ENCODE measurements around the gene ESPN. TPM values are rescaled to one million over a fixed set of nuclear protein-coding genes. Genes with fewer than 3 reads are reported as not detected.

The ESPN gene
- total RNA-seq, 1 experiment from 2014 or later, result 53.1 TPM

DNA sequence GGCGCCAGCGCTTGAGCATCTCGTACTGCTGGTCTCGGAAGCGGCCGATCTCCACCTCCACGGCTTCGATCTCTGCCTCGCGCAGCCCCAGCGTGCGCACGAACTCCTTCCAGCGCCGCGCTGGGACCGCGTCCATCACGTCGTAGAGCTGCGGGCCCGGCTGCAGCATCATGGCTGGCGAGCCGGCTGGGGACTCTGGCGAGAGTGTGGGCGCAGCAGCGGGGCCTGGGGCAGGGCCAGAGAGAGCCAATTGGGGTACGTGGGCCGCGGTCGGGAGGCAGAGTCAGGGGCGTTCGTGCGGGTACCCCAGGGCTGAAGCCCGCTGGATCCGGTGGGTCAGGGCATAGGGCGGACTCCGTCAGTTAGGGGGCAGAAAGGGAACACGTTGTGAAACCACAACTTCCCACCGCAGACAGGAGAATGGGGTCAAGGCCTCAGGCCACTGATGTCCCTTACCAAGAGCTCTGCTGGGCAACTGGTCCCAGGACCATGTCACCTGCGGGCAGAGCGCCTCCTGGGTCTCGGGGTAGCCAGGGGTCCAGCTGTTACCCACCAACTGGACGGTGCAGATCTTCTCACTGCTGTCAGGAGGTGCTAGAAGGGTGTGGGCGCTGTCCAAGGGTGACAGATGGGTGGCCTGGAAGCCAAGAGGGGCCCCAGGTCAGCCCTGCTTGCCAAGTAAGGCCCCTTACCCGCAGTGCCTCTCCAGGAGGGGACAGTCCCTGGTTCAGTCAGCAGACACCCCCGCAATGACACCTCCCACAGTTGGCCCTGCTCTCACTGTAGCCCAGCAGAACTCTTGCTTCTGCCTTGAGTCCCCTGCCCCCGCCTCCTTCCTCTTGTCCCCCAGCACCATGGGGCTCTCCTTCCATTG, 37.2 kb downstream of the ESPN start:
- H4K8ac ChIP-seq (replicated peaks; ENCODE audit: insufficient read length, low read depth, low read length), result no peak overlapping the region
- H2AFZ ChIP-seq (ENCODE audit: low read length), result no peak overlapping the region
- H3K4me3 Mint-ChIP-seq, result no peak overlapping the region; a peak in 1 of 5 replicates
- H4K5ac ChIP-seq (ENCODE audit: insufficient read length, low read depth, low read length), result no peak overlapping the region
- H3K79me1 ChIP-seq (ENCODE audit: insufficient read depth, low read depth, low read length, poor library complexity, severe bottlenecking), result no peaks in the 10 kb centered on the region
- WGBS (ENCODE audit: extremely low coverage, insufficient read length, low lambda C conversion rate), result no CpG with 5 or more reads among the region's 48 CpGs
- H3K9me3 Mint-ChIP-seq, result no peaks in the 10 kb centered on the region
- no peaks in the 10 kb centered on the region for H4K20me1 ChIP-seq (ENCODE audit: control insufficient read depth, insufficient read depth, insufficient read length)
- H2BK20ac ChIP-seq (ENCODE audit: low read depth, low read length, poor library complexity, severe bottlenecking), result no peak overlapping the region
- no peak overlapping the region for H3K4me2 ChIP-seq (ENCODE audit: insufficient read depth, insufficient read length, low read length)
- H3K27ac ChIP-seq (ENCODE audit: insufficient read length, low read depth, low read length), result no peak overlapping the region
- H3K23ac ChIP-seq (ENCODE audit: insufficient read length, low read depth, low read length), result no peak overlapping the region
- no peak overlapping the region for H2AK5ac ChIP-seq (ENCODE audit: insufficient read length, low read length)
- no peak overlapping the region for H3K9ac ChIP-seq (ENCODE audit: extremely low read depth, insufficient read length, low read length)
- no peak overlapping the region for H2BK120ac ChIP-seq (ENCODE audit: low read depth, low read length, poor library complexity, severe bottlenecking)
- H3K36me3 Mint-ChIP-seq (ENCODE audit: insufficient read depth in 1 of 3, low read depth in 3 of 3), result peaks cover 1 to 34% (median 17%) of the 10 kb centered on the region in 3 experiments; a peak in 6 of 7 replicates
- no peaks in the 10 kb centered on the region for H3K9me3 ChIP-seq (ENCODE audit: control insufficient read depth, low read depth, low read length)
- no peak overlapping the region for H4K91ac ChIP-seq (ENCODE audit: insufficient read length, low read depth, low read length)
- H3K27me3 ChIP-seq (ENCODE audit: insufficient read depth, low read length), result no peaks in the 10 kb centered on the region
- H3K4me1 ChIP-seq (ENCODE audit: insufficient read depth, low read length), result peaks cover 3% of the 10 kb centered on the region; the same call in 1 of the 2 replicates
- no peak overlapping the region for H2BK5ac ChIP-seq (ENCODE audit: insufficient read length, low read length)
- H3K27me3 Mint-ChIP-seq (ENCODE audit: low read depth), result no peaks in the 10 kb centered on the region; the same call in 1 of the 2 replicates
- H3K14ac ChIP-seq (ENCODE audit: insufficient read depth, low read length), result no peak overlapping the region
- H2BK12ac ChIP-seq (ENCODE audit: insufficient read length, low read depth, low read length), result no peak overlapping the region
- no peaks in the 10 kb centered on the region for H3K23me2 ChIP-seq (ENCODE audit: insufficient read length, low read depth, low read length, poor library complexity, severe bottlenecking)
- no peaks in the 10 kb centered on the region for H3K79me2 ChIP-seq (ENCODE audit: insufficient read depth, low read length)
- TF ChIP-seq CTCF (conservative IDR thresholded peaks at IDR 0.05), result no peak
- no peak overlapping the region for H2BK15ac ChIP-seq (ENCODE audit: low read depth, low read length)
- no peak overlapping the region for H3K4ac ChIP-seq (ENCODE audit: low read depth, low read length)
- H3K56ac ChIP-seq (ENCODE audit: insufficient read length, low read depth, low read length), result no peak overlapping the region
- no peak overlapping the region; a peak in 1 of 7 replicates for H3K27ac Mint-ChIP-seq
- DNase-seq, result no peak
- no peak overlapping the region for H3K18ac ChIP-seq (ENCODE audit: insufficient read length, low read depth, low read length)
- no peak overlapping the region for H3T11ph ChIP-seq (ENCODE audit: low read length)
- H3K4me1 Mint-ChIP-seq, result peaks cover 16 to 30% of the 10 kb centered on the region in 2 experiments
